ENCODE measurements around the gene NR1I3. TPM values are rescaled to one million over a fixed set of nuclear protein-coding genes. Genes with fewer than 3 reads are reported as not detected.

The NR1I3 gene
- total RNA-seq, 1 donor from 2014 or later = not detected

- H3K27ac Mint-ChIP-seq (ENCODE audit: unreplicated experiment) = no peak overlapping the region
- no peaks in the 10 kb centered on the region for H3K4me1 Mint-ChIP-seq (ENCODE audit: unreplicated experiment)
- no peak overlapping the region for H3K4me3 Mint-ChIP-seq (ENCODE audit: unreplicated experiment)
- DNase-seq (ENCODE audit: low spot score) = no peak
- H3K36me3 Mint-ChIP-seq (ENCODE audit: low read depth, unreplicated experiment) = no peaks in the 10 kb centered on the region
- no peak for TF ChIP-seq CTCF (IDR thresholded peaks at IDR 0.05; ENCODE audit: unreplicated experiment)
- H3K9me3 Mint-ChIP-seq (ENCODE audit: unreplicated experiment) = no peaks in the 10 kb centered on the region
- no peaks in the 10 kb centered on the region for H3K27me3 Mint-ChIP-seq (ENCODE audit: unreplicated experiment)
Measured at GRCh38 chr1:161274874-161275273, 36.9 kb upstream of the NR1I3 start.

GRCh38 chr1:161273402-161273801, 35.4 kb upstream of the NR1I3 start:
- H3K4me1 Mint-ChIP-seq (ENCODE audit: unreplicated experiment) = no peaks in the 10 kb centered on the region
- H3K36me3 Mint-ChIP-seq (ENCODE audit: low read depth, unreplicated experiment) = no peaks in the 10 kb centered on the region
- H3K9me3 Mint-ChIP-seq (ENCODE audit: unreplicated experiment) = no peaks in the 10 kb centered on the region
- no peak for TF ChIP-seq CTCF (IDR thresholded peaks at IDR 0.05; ENCODE audit: unreplicated experiment)
- no peak overlapping the region for H3K27ac Mint-ChIP-seq (ENCODE audit: unreplicated experiment)
- DNase-seq (ENCODE audit: low spot score) = no peak
- H3K27me3 Mint-ChIP-seq (ENCODE audit: unreplicated experiment) = no peaks in the 10 kb centered on the region
- H3K4me3 Mint-ChIP-seq (ENCODE audit: unreplicated experiment) = no peak overlapping the region

- no peak for DNase-seq (ENCODE audit: low spot score)
- H3K4me1 Mint-ChIP-seq (ENCODE audit: unreplicated experiment) = peaks cover 2% of the 10 kb centered on the region
- H3K9me3 Mint-ChIP-seq (ENCODE audit: unreplicated experiment) = no peaks in the 10 kb centered on the region
- no peak overlapping the region for H3K27ac Mint-ChIP-seq (ENCODE audit: unreplicated experiment)
- no peak for TF ChIP-seq CTCF (IDR thresholded peaks at IDR 0.05; ENCODE audit: unreplicated experiment)
- H3K4me3 Mint-ChIP-seq (ENCODE audit: unreplicated experiment) = no peak overlapping the region
- H3K27me3 Mint-ChIP-seq (ENCODE audit: unreplicated experiment) = peaks cover 7% of the 10 kb centered on the region
- H3K36me3 Mint-ChIP-seq (ENCODE audit: low read depth, unreplicated experiment) = no peaks in the 10 kb centered on the region
Measured at GRCh38 chr1:161267321-161267720, 29.3 kb upstream of the NR1I3 start.

GRCh38 chr1:161266836-161267235, 28.8 kb upstream of the NR1I3 start:
- no peak overlapping the region for H3K27ac Mint-ChIP-seq (ENCODE audit: unreplicated experiment)
- no peaks in the 10 kb centered on the region for H3K36me3 Mint-ChIP-seq (ENCODE audit: low read depth, unreplicated experiment)
- DNase-seq (ENCODE audit: low spot score) = no peak
- H3K27me3 Mint-ChIP-seq (ENCODE audit: unreplicated experiment) = peaks cover 7% of the 10 kb centered on the region
- no peak overlapping the region for H3K4me3 Mint-ChIP-seq (ENCODE audit: unreplicated experiment)
- H3K4me1 Mint-ChIP-seq (ENCODE audit: unreplicated experiment) = peaks cover 2% of the 10 kb centered on the region
- H3K9me3 Mint-ChIP-seq (ENCODE audit: unreplicated experiment) = no peaks in the 10 kb centered on the region
- TF ChIP-seq CTCF (IDR thresholded peaks at IDR 0.05; ENCODE audit: unreplicated experiment) = no peak

GRCh38 chr1:161266202-161266601, 28.2 kb upstream of the NR1I3 start:
- H3K27me3 Mint-ChIP-seq (ENCODE audit: unreplicated experiment) = peaks cover 7% of the 10 kb centered on the region
- no peaks in the 10 kb centered on the region for H3K36me3 Mint-ChIP-seq (ENCODE audit: low read depth, unreplicated experiment)
- no peak for DNase-seq (ENCODE audit: low spot score)
- TF ChIP-seq CTCF (IDR thresholded peaks at IDR 0.05; ENCODE audit: unreplicated experiment) = no peak
- no peak overlapping the region for H3K4me3 Mint-ChIP-seq (ENCODE audit: unreplicated experiment)
- peaks cover 2% of the 10 kb centered on the region for H3K4me1 Mint-ChIP-seq (ENCODE audit: unreplicated experiment)
- no peak overlapping the region for H3K27ac Mint-ChIP-seq (ENCODE audit: unreplicated experiment)
- no peaks in the 10 kb centered on the region for H3K9me3 Mint-ChIP-seq (ENCODE audit: unreplicated experiment)

Data from endothelial cell (in vitro differentiated cells).